H9 (cell line): Measurements from ENCODE around the gene CRMP1. TPM values are rescaled to one million over a fixed set of nuclear protein-coding genes. Genes with fewer than 3 reads are reported as not detected.
"Not testable (repeated sequence)": the region's sequence is repeated elsewhere in the genome, so short reads cannot be mapped to it uniquely, and the experiment has no call there.

ENCODE experiments used
- DNase-seq: peaks from one replicate; pipeline ENCODE4 v3.0.0-alpha.2; 2017
- H2AFZ ChIP-seq: one replicate; pipeline ENCODE4 v1.6.1; 2013; ENCODE audit warnings: mild to moderate bottlenecking, low read length, control low read depth, moderate library complexity
- H2AK5ac ChIP-seq: 2 replicates; pipeline ENCODE4 v1.6.1; 2013; ENCODE audit warnings: low read length, control low read depth, mixed read lengths; ENCODE audit not compliant: insufficient read length
- H2BK120ac ChIP-seq: one replicate; pipeline ENCODE4 v1.6.1; 2013; ENCODE audit warnings: low read depth, mild to moderate bottlenecking, low read length, control low read depth, inconsistent platforms; ENCODE audit not compliant: poor library complexity, severe bottlenecking
- H2BK12ac ChIP-seq: 2 replicates; pipeline ENCODE4 v1.6.1; 2013; ENCODE audit warnings: low read length, control low read depth, mixed read lengths, low read depth; ENCODE audit not compliant: insufficient read length
- H2BK15ac ChIP-seq: 2 replicates; pipeline ENCODE4 v1.6.1; 2013; ENCODE audit warnings: low read depth, low read length, control low read depth
- H2BK20ac ChIP-seq: one replicate; pipeline ENCODE4 v1.6.1; 2013; ENCODE audit warnings: low read depth, mild to moderate bottlenecking, low read length, control low read depth, inconsistent platforms; ENCODE audit not compliant: poor library complexity, severe bottlenecking
- H2BK5ac ChIP-seq: 2 replicates; pipeline ENCODE4 v1.6.1; 2013; ENCODE audit warnings: low read length, control low read depth, mixed read lengths; ENCODE audit not compliant: insufficient read length
- H3K14ac ChIP-seq: 2 replicates; pipeline ENCODE4 v1.6.1; 2013; ENCODE audit warnings: low read length, control low read depth; ENCODE audit not compliant: insufficient read depth
- H3K18ac ChIP-seq: 2 replicates; pipeline ENCODE4 v1.6.1; 2013; ENCODE audit warnings: low read depth, mild to moderate bottlenecking, mixed read lengths, low read length, control low read depth; ENCODE audit not compliant: insufficient read length
- H3K23ac ChIP-seq: 2 replicates; pipeline ENCODE4 v1.6.1; 2013; ENCODE audit warnings: low read length, control low read depth, mixed read lengths, low read depth; ENCODE audit not compliant: insufficient read length
- H3K23me2 ChIP-seq: 2 replicates; pipeline ENCODE4 v1.6.1; 2013; ENCODE audit warnings: low read depth, mild to moderate bottlenecking, mixed read lengths, low read length, control low read depth; ENCODE audit not compliant: insufficient read length, poor library complexity, severe bottlenecking
- H3K27ac ChIP-seq: 2 replicates; pipeline ENCODE4 v1.5.1; 2013; ENCODE audit warnings: low read length, control low read depth, mixed read lengths, low read depth; ENCODE audit not compliant: insufficient read length
- H3K27me3 ChIP-seq: 2 replicates; pipeline ENCODE4 v1.6.1; 2013; ENCODE audit warnings: low read length, control low read depth, inconsistent platforms; ENCODE audit not compliant: insufficient read depth
- H3K4ac ChIP-seq: 2 replicates; pipeline ENCODE4 v1.6.1; 2013; ENCODE audit warnings: low read depth, mild to moderate bottlenecking, control low read depth, inconsistent platforms, low read length, moderate library complexity
- H3K4me1 ChIP-seq: 2 replicates; pipeline ENCODE4 v1.6.1; 2013; ENCODE audit warnings: low read length, control low read depth, inconsistent platforms; ENCODE audit not compliant: insufficient read depth
- H3K4me2 ChIP-seq: 2 replicates; pipeline ENCODE4 v1.6.1; 2013; ENCODE audit warnings: low read length, control low read depth, mixed read lengths; ENCODE audit not compliant: insufficient read length, insufficient read depth
- H3K56ac ChIP-seq: 2 replicates; pipeline ENCODE4 v1.6.1; 2013; ENCODE audit warnings: low read depth, mild to moderate bottlenecking, mixed read lengths, low read length, control low read depth; ENCODE audit not compliant: insufficient read length
- H3K79me1 ChIP-seq: 2 replicates; pipeline ENCODE4 v1.6.1; 2013; ENCODE audit warnings: low read depth, mild to moderate bottlenecking, moderate library complexity, low read length, control low read depth, inconsistent platforms; ENCODE audit not compliant: insufficient read depth, poor library complexity, severe bottlenecking
- H3K79me2 ChIP-seq: 2 replicates; pipeline ENCODE4 v1.6.1; 2013; ENCODE audit warnings: low read length, control low read depth, inconsistent platforms; ENCODE audit not compliant: insufficient read depth
- H3K9ac ChIP-seq: 2 replicates; pipeline ENCODE4 v1.6.1; 2013; ENCODE audit warnings: low read length, control low read depth, mixed read lengths; ENCODE audit not compliant: insufficient read length; ENCODE audit errors: extremely low read depth
- H3K9me3 ChIP-seq: one replicate; pipeline ENCODE4 v1.6.1; 2013; ENCODE audit warnings: low read depth, low read length, inconsistent platforms; ENCODE audit not compliant: control insufficient read depth
- H3T11ph ChIP-seq: one replicate; pipeline ENCODE4 v1.6.1; 2013; ENCODE audit warnings: mild to moderate bottlenecking, low read length, control low read depth, inconsistent platforms
- H4K20me1 ChIP-seq: one replicate; pipeline ENCODE4 v1.6.1; 2013; ENCODE audit not compliant: control insufficient read depth, insufficient read length, insufficient read depth
- H4K5ac ChIP-seq: 2 replicates; pipeline ENCODE4 v1.6.1; 2013; ENCODE audit warnings: low read depth, mild to moderate bottlenecking, mixed read lengths, low read length, control low read depth; ENCODE audit not compliant: insufficient read length
- H4K8ac ChIP-seq: replicated peaks from 2 replicates; pipeline ENCODE4 v1.6.1; 2013; ENCODE audit warnings: low read length, control low read depth, mixed read lengths, low read depth; ENCODE audit not compliant: insufficient read length
- H4K91ac ChIP-seq: 2 replicates; pipeline ENCODE4 v1.6.1; 2013; ENCODE audit warnings: low read depth, mild to moderate bottlenecking, moderate library complexity, mixed read lengths, low read length, control low read depth; ENCODE audit not compliant: insufficient read length
- H3K27ac Mint-ChIP-seq, 3 experiments: 2 replicates in 2 of 3; 3 replicates in 1 of 3; pipeline ENCODE4 v1.8.0; 2020 to 2021; ENCODE audit warnings: mixed read lengths in 3 of 3, mild to moderate bottlenecking in 1 of 3, moderate library complexity in 1 of 3
- H3K27me3 Mint-ChIP-seq: 2 replicates; pipeline ENCODE4 v1.8.0; 2021; ENCODE audit warnings: low read depth, mild to moderate bottlenecking, moderate library complexity, mixed read lengths
- H3K36me3 Mint-ChIP-seq, 3 experiments: 2 replicates in 2 of 3; 3 replicates in 1 of 3; pipeline ENCODE4 v1.8.0; 2020 to 2021; ENCODE audit warnings: low read depth in 3 of 3, mixed read lengths in 3 of 3; ENCODE audit not compliant: insufficient read depth in 1 of 3
- H3K4me1 Mint-ChIP-seq, 2 experiments: 2 replicates each; pipeline ENCODE4 v1.8.0; 2020; ENCODE audit warnings: mixed read lengths in 2 of 2
- H3K4me3 Mint-ChIP-seq, 2 experiments: 2 replicates in 1 of 2; 3 replicates in 1 of 2; pipeline ENCODE4 v1.8.0; 2020 to 2021; ENCODE audit warnings: mild to moderate bottlenecking in 2 of 2, mixed read lengths in 2 of 2, moderate library complexity in 1 of 2
- H3K9me3 Mint-ChIP-seq, 2 experiments: 2 replicates in 1 of 2; 3 replicates in 1 of 2; pipeline ENCODE4 v1.8.0; 2020; ENCODE audit warnings: mild to moderate bottlenecking in 2 of 2, mixed read lengths in 2 of 2, moderate library complexity in 1 of 2
- WGBS: extraction: QIAGEN DNeasy Blood & Tissue Kit; methylation state at CpG from one replicate; pipeline ENCODE4 v1.1.7; 2013; ENCODE audit warnings: missing lambda C conversion rate, low lambda C conversion rate, mixed read lengths; ENCODE audit not compliant: insufficient read length; ENCODE audit errors: extremely low coverage; 5-methylcytosine and 5-hydroxymethylcytosine counted together
- total RNA-seq: library from RNA; stranded (reverse); gene quantifications from 2 replicates; pipeline ENCODE4 v1.2.1, GENCODE V29; 2021
- TF ChIP-seq, protein P1 (sequence below): fragments of 200-600 bp; sonication (generic); conservative IDR thresholded peaks from 3 replicates; pipeline ENCODE4 v1.8.0; 2021; ENCODE audit warnings: antibody characterized with exemption, mild to moderate bottlenecking

CRMP1 gene
- total RNA-seq, 1 experiment from 2014 or later: 71.6 TPM

DNA sequence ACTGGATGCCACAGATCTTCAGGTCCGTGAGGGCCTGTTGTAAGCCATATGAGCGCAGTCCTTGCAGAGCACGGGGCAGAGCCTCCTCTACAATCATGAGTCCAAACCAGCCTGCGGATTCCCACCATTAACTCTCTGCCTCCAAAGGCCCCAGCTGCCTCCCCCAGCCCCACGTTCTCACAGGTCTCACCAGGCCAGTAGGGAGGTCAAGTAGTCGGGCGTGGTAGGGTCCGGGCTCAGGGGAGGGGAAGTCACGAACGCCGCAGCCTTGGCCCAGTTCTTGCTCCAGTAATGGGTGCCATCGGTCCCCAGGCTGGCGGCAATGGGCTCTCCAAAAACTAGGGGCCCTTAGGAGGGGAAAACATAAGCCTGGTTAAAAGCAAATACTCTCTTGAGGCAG, 53.6 kb downstream of the CRMP1 start:
- H3K9ac ChIP-seq: no peak overlapping the region
- Mint-ChIP-seq H3K9me3 (no peaks in the 10 kb centered on the region), H3K27ac (no peak overlapping the region), H3K27me3 (no peaks in the 10 kb centered on the region), H3K36me3 (peaks cover 43 to 82% (median 72%) of the 10 kb centered on the region in 3 experiments; a peak in 6 of 7 replicates), H3K4me1 (no peaks in the 10 kb centered on the region), H3K4me3 (no peak overlapping the region)
- H2BK12ac ChIP-seq: no peak overlapping the region
- no peaks in the 10 kb centered on the region for H4K20me1 ChIP-seq
- no peak overlapping the region for H2AK5ac ChIP-seq
- DNase-seq: no peak
- H2BK5ac ChIP-seq: no peak overlapping the region
- TF ChIP-seq, protein P1, sequence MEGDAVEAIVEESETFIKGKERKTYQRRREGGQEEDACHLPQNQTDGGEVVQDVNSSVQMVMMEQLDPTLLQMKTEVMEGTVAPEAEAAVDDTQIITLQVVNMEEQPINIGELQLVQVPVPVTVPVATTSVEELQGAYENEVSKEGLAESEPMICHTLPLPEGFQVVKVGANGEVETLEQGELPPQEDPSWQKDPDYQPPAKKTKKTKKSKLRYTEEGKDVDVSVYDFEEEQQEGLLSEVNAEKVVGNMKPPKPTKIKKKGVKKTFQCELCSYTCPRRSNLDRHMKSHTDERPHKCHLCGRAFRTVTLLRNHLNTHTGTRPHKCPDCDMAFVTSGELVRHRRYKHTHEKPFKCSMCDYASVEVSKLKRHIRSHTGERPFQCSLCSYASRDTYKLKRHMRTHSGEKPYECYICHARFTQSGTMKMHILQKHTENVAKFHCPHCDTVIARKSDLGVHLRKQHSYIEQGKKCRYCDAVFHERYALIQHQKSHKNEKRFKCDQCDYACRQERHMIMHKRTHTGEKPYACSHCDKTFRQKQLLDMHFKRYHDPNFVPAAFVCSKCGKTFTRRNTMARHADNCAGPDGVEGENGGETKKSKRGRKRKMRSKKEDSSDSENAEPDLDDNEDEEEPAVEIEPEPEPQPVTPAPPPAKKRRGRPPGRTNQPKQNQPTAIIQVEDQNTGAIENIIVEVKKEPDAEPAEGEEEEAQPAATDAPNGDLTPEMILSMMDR: no peak
- H3K79me2 ChIP-seq: no peaks in the 10 kb centered on the region
- no CpG with 5 or more reads among the region's 13 CpGs for WGBS
- H4K8ac ChIP-seq: no peak overlapping the region
- H3K23me2 ChIP-seq: no peaks in the 10 kb centered on the region
- H2AFZ ChIP-seq: no peak overlapping the region
- no peak overlapping the region for H3T11ph ChIP-seq
- no peak overlapping the region for H2BK120ac ChIP-seq
- no peak overlapping the region for H3K4me2 ChIP-seq
- no peak overlapping the region for H3K27ac ChIP-seq
- H4K5ac ChIP-seq: no peak overlapping the region
- no peak overlapping the region for H2BK20ac ChIP-seq
- H3K18ac ChIP-seq: no peak overlapping the region
- H3K23ac ChIP-seq: no peak overlapping the region
- H2BK15ac ChIP-seq: no peak overlapping the region
- H3K4me1 ChIP-seq: no peaks in the 10 kb centered on the region
- H3K56ac ChIP-seq: no peak overlapping the region
- no peaks in the 10 kb centered on the region for H3K79me1 ChIP-seq
- H4K91ac ChIP-seq: no peak overlapping the region
- H3K4ac ChIP-seq: no peak overlapping the region
- no peaks in the 10 kb centered on the region for H3K27me3 ChIP-seq
- H3K9me3 ChIP-seq: no peaks in the 10 kb centered on the region
- no peak overlapping the region for H3K14ac ChIP-seq

GRCh38 chr4:5837483-5837882, 55.4 kb downstream of the CRMP1 start:
- H3K4me1 Mint-ChIP-seq: not testable (repeated sequence)

More at GRCh38 chr4:5837483-5837882, 55.4 kb downstream of the CRMP1 start:
- H3T11ph ChIP-seq, H4K20me1 ChIP-seq, H3K27me3 Mint-ChIP-seq, H3K18ac ChIP-seq, H4K5ac ChIP-seq, H2BK15ac ChIP-seq, H2BK20ac ChIP-seq, H3K27ac ChIP-seq, H3K9me3 Mint-ChIP-seq, DNase-seq, H2AK5ac ChIP-seq, H3K4me1 ChIP-seq, H3K27me3 ChIP-seq, H4K8ac ChIP-seq, H3K4me3 Mint-ChIP-seq, H3K4ac ChIP-seq, H2BK5ac ChIP-seq, H3K23ac ChIP-seq, H2BK12ac ChIP-seq, H3K9me3 ChIP-seq, H3K14ac ChIP-seq, H2AFZ ChIP-seq, H3K9ac ChIP-seq, H3K27ac Mint-ChIP-seq, H3K79me1 ChIP-seq, H3K23me2 ChIP-seq, H3K4me2 ChIP-seq, H2BK120ac ChIP-seq, H3K56ac ChIP-seq, H3K79me2 ChIP-seq, H4K91ac ChIP-seq: not testable (repeated sequence)
- no CpG with 5 or more reads among the region's 6 CpGs for WGBS
- H3K36me3 Mint-ChIP-seq: peaks cover 40 to 81% (median 61%) of the 10 kb centered on the region in 3 experiments; a peak in 6 of 7 replicates
